ENCODE data around the gene GPR37.

- TF ChIP-seq CTCF (IDR thresholded peaks at IDR 0.05 in 8 of 11, conservative IDR thresholded peaks at IDR 0.05 in 3 of 11) (no peak), POLR2AphosphoS5 (IDR thresholded peaks at IDR 0.05) (no peak)
Measured at GRCh38 chr7:124768525-124768924, 2.9 kb upstream of the GPR37 start.

Measured in spleen (tissue), 7 donors.